SU-DHL-6 (cell line): ENCODE measurements around the gene SF3B2.
A peak's percentile ranks its signal among the peaks of the same experiment; 100 is the strongest.

Experiments
- H2AFZ ChIP-seq: fragments of 200-600 bp; sonication (generic); 2 replicates; pipeline ENCODE4 v1.6.1; 2014; ENCODE audit warnings: low read depth, mild to moderate bottlenecking, moderate library complexity, mixed read lengths, antibody characterized with exemption, low read length; ENCODE audit not compliant: severe bottlenecking
- H3F3A ChIP-seq: fragments of 200-600 bp; shearing (Covaris generic); 2 replicates; pipeline ENCODE4 v1.6.0; 2016; ENCODE audit warnings: antibody characterized with exemption, mild to moderate bottlenecking; ENCODE audit not compliant: insufficient read depth
- H3K27ac ChIP-seq: fragments of 200-600 bp; sonication (generic); 2 replicates; pipeline ENCODE4 v1.5.1; 2016; ENCODE audit warnings: low read depth, mild to moderate bottlenecking, low read length, moderate library complexity, mixed read lengths
- H3K27me3 ChIP-seq: fragments of 200-600 bp; sonication (generic), shearing (Covaris generic); 2 replicates; pipeline ENCODE4 v1.6.0; 2014; ENCODE audit warnings: mild to moderate bottlenecking, low read length
- H3K36me3 ChIP-seq: fragments of 200-600 bp; sonication (generic); 2 replicates; pipeline ENCODE4 v1.6.1; 2014; ENCODE audit warnings: mild to moderate bottlenecking, low read length, mixed read lengths
- H3K4me2 ChIP-seq: fragments of 300-600, 200-600 bp; shearing (Covaris generic), sonication (generic); 2 replicates; pipeline ENCODE4 v1.6.0; 2014; ENCODE audit warnings: low read length, low read depth, mild to moderate bottlenecking; ENCODE audit not compliant: poor library complexity, severe bottlenecking
- H3K4me3 ChIP-seq: fragments of 200-600 bp; sonication (generic); 2 replicates; pipeline ENCODE4 v1.5.1; 2014; ENCODE audit warnings: antibody characterized with exemption, low read length, mild to moderate bottlenecking, mixed read lengths; ENCODE audit not compliant: insufficient read depth, poor library complexity, severe bottlenecking
- H3K79me2 ChIP-seq: fragments of 200-600 bp; sonication (generic); 2 replicates; pipeline ENCODE4 v1.6.1; 2014; ENCODE audit warnings: mild to moderate bottlenecking, low read length, moderate library complexity; ENCODE audit not compliant: insufficient read depth
- H3K9ac ChIP-seq: fragments of 200-600 bp; sonication (generic); 2 replicates; pipeline ENCODE4 v1.7.0; 2014; ENCODE audit warnings: mild to moderate bottlenecking, low read length
- H3K9me2 ChIP-seq: fragments of 200-600 bp; sonication (generic); replicated peaks from 2 replicates; pipeline ENCODE4 v1.6.1; 2014; ENCODE audit warnings: low read length; ENCODE audit not compliant: insufficient read depth
- H3K9me3 ChIP-seq: fragments of 200-600 bp; sonication (generic); 2 replicates; pipeline ENCODE4 v1.6.1; 2014; ENCODE audit warnings: low read length, mixed read lengths; ENCODE audit not compliant: insufficient read depth
- H4K20me1 ChIP-seq: fragments of 200-600 bp; sonication (generic); 2 replicates; pipeline ENCODE4 v1.6.1; 2014; ENCODE audit warnings: low read depth, mild to moderate bottlenecking, antibody characterized with exemption, low read length, moderate library complexity, mixed read lengths
- EZH2phosphoT487 ChIP-seq: fragments of 200-600 bp; sonication (generic), shearing (Covaris generic); conservative IDR thresholded peaks from 2 replicates; pipeline ENCODE4 v1.6.1; 2018; ENCODE audit warnings: mild to moderate bottlenecking, antibody characterized with exemption, low read length, moderate library complexity, mixed read lengths
- TF ChIP-seq, protein P1 (sequence below): fragments of 200-600 bp; sonication (generic); IDR thresholded peaks from one replicate; pipeline ENCODE4 v1.5.1; 2017; ENCODE audit warnings: antibody characterized with exemption, mild to moderate bottlenecking, low read length, moderate library complexity; ENCODE audit not compliant: insufficient read depth, poor library complexity, severe bottlenecking

The SF3B2 gene

DNA sequence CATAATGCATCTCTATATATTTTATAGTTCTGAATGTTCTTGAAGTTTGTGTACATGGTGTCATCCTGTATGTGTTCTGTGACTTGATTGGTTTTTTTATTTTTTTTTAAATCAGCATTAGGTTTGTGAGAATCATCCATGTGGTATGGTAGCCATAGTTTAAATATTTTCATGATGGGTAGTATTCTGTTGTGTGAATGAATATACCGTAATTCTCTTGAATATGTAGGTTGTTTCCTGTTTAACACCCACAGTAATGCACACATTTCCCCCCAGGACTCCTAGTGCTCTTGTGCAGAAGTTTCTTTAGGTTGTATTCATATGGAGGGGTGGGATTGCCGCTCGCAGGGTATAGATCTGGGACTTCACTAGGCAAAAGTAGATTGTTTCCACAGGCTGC is 19.9 kb downstream of the SF3B2 start:
- Histone ChIP-seq H3K79me2 (no peaks in the 10 kb centered on the region), H3K4me2 (peak overlapping the region; percentile 79), H3K9me3 (no peaks in the 10 kb centered on the region), H3K27ac (peak overlapping the region; percentile 17; the same call in 1 of the 2 replicates), H3K27me3 (no peaks in the 10 kb centered on the region), H3F3A (peaks cover 38% of the 10 kb centered on the region), H4K20me1 (no peaks in the 10 kb centered on the region), H3K4me3 (no peak overlapping the region), H3K9me2 (no peaks in the 10 kb centered on the region), H3K36me3 (peaks cover 7% of the 10 kb centered on the region), H2AFZ (no peak overlapping the region), H3K9ac (no peak overlapping the region)
- TF ChIP-seq EZH2phosphoT487: no peak
- TF ChIP-seq, protein P1, sequence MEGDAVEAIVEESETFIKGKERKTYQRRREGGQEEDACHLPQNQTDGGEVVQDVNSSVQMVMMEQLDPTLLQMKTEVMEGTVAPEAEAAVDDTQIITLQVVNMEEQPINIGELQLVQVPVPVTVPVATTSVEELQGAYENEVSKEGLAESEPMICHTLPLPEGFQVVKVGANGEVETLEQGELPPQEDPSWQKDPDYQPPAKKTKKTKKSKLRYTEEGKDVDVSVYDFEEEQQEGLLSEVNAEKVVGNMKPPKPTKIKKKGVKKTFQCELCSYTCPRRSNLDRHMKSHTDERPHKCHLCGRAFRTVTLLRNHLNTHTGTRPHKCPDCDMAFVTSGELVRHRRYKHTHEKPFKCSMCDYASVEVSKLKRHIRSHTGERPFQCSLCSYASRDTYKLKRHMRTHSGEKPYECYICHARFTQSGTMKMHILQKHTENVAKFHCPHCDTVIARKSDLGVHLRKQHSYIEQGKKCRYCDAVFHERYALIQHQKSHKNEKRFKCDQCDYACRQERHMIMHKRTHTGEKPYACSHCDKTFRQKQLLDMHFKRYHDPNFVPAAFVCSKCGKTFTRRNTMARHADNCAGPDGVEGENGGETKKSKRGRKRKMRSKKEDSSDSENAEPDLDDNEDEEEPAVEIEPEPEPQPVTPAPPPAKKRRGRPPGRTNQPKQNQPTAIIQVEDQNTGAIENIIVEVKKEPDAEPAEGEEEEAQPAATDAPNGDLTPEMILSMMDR: no peak

DNA sequence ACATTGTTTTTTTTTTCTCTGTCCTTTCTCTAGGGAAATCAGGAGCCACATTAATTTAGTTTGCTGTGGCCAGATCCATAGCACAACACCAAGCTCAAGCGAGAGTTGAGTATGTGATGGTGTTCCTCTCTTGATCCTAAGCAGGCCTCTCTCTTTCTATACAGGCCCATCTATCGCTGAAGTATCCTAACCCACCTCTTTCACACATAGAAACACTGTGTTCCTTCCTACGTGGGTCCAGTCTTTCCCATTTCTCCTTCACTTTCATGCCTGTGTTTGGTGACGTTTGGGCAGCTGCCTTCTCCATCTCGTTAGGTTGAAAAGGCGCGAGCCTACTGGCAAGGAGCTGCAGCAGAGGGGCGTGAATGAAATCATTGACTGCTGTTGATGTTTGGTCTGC is 20.4 kb downstream of the SF3B2 start:
- no peak overlapping the region for H3K4me2 ChIP-seq

DNA sequence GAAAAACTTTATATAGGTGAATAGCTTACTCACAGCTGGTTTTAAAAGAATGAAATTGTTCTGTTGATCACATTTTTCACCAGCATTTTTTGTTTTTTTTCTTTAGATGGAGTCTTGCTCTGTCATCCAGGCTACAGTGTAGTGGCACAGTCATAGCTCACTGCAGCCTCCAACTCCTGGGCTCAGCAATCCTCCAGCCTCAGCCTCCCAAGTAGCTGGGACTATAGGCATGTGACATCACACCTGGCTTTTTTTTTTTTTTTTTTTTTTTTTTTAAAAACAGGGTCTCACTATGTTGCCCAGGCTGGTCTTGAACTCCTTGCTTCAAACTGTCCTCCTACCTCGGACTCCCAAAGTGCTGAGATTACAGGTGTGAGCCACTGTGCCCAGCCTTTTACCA is 21.5 kb downstream of the SF3B2 start:
- Histone ChIP-seq H3K27ac (no peak overlapping the region), H3F3A (peaks cover 34% of the 10 kb centered on the region), H3K9me2 (no peaks in the 10 kb centered on the region), H4K20me1 (no peaks in the 10 kb centered on the region), H3K36me3 (peaks cover 5% of the 10 kb centered on the region; the same call in 1 of the 2 replicates), H3K4me3 (no peak overlapping the region), H3K9ac (no peak overlapping the region), H3K9me3 (no peaks in the 10 kb centered on the region), H3K4me2 (no peak overlapping the region), H2AFZ (no peak overlapping the region), H3K27me3 (no peaks in the 10 kb centered on the region), H3K79me2 (no peaks in the 10 kb centered on the region)
- TF ChIP-seq, protein P1: no peak
- TF ChIP-seq EZH2phosphoT487: no peak

More for the DNA sequence above, 20.4 kb downstream of the SF3B2 start:
- TF ChIP-seq, protein P1: no peak
- TF ChIP-seq EZH2phosphoT487: no peak
- no peak overlapping the region for H3K9ac ChIP-seq
- no peaks in the 10 kb centered on the region for H3K9me2 ChIP-seq
- H3K27me3 ChIP-seq: no peaks in the 10 kb centered on the region
- no peaks in the 10 kb centered on the region for H4K20me1 ChIP-seq
- peaks cover 5% of the 10 kb centered on the region; the same call in 1 of the 2 replicates for H3K36me3 ChIP-seq
- H3K79me2 ChIP-seq: no peaks in the 10 kb centered on the region
- H3K9me3 ChIP-seq: no peaks in the 10 kb centered on the region
- H3K4me3 ChIP-seq: no peak overlapping the region
- no peak overlapping the region for H3K27ac ChIP-seq
- H2AFZ ChIP-seq: no peak overlapping the region
- peaks cover 38% of the 10 kb centered on the region for H3F3A ChIP-seq
